ENCODE data around the gene TMEM119. TPM values are rescaled to one million over a fixed set of nuclear protein-coding genes. Genes with fewer than 3 reads are reported as not detected.

TMEM119 gene
- polyA plus RNA-seq, 1 of the 3 experiments (the other 2 are of a cell fraction), result 25.7 TPM

DNA sequence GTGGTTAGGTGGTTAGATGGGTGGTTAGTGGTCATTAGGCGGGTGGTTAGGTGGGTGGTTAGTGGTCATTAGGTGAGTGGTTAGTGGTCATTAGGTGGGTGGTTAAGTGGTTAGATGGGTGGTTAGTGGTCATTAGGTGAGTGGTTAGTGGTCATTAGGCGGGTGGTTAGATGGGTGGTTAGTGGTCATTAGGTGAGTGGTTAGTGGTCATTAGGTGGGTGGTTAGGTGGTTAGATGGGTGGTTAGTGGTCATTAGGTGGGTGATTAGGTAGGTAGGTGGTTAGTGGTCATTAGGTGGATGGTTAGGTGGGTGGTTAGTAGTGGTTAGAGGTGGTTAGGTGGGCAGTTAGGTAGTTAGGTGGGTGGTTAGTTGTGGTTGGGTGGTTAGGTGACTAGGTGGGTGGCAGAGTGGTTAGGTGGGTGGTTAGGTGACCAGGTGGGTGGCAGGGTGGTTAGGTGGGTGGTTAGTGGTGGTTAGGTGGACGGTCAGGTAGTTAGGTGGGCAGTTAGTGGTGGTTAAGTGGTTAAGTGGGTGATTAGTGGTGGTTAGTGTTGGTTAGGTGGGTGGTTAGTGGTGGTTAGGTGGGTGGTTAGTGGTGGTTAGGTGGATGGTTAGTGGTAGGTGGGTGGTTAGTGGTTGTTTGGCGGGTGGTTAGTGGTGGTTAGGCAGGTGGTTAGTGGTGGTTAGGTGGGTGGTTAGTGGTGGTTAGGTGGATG is 8.0 kb upstream of the TMEM119 start (continued):
- TF ChIP-seq RCOR1 (IDR thresholded peaks at IDR 0.05; ENCODE audit: low read length), result no peak
- no peak for TF ChIP-seq RFX5 (IDR thresholded peaks at IDR 0.05; ENCODE audit: low read length)
- TF ChIP-seq TCF12 (IDR thresholded peaks at IDR 0.05), result no peak
- no peak for TF ChIP-seq TEAD4 (IDR thresholded peaks at IDR 0.05; ENCODE audit: borderline replicate concordance, insufficient read depth)
- no peak for TF ChIP-seq FOXM1 (IDR thresholded peaks at IDR 0.05; ENCODE audit: low read depth)

DNA sequence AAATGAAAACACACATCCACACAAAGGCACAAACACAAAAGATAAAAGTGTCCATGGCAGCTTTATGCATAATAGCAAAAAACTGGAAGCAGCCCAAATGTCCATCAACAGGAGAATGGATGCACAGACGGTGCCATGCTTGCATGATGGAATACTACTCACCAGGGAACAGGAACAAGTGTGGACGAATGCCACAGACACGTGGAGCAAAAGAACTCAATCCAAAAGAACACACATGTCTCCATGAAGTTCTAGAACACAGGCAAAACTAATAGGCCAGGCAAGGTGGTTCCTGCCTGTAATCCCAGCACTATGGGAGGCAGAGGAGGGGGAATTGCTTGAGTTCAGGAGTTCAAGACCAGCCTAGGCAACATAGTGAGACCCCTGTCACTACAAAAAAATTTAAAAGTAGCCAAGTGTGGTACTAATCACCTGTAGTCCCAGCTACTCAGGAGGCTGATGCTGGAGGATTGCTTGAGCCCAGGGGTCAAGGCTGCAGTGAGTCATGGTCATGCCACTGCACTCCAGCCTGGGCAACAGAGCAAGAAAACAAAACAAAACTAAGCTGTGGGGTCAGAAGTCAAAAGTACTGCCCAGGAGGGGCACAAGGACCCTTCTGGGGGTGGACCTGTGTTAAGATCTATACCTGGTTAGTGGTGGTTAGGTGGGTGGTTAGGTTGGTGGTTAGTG is 7.3 kb upstream of the TMEM119 start:
- Histone ChIP-seq H3K4me1 (ENCODE audit: control insufficient read depth in 1 of 2, insufficient read depth in 2 of 2, low read depth in 1 of 2, low read length in 1 of 2) (peaks cover 7 to 19% of the 10 kb centered on the region in 2 experiments; a peak in 3 of 4 replicates), H3K27me3 (ENCODE audit: insufficient read depth) (no peaks in the 10 kb centered on the region), H3K9ac (no peak overlapping the region), H2AFZ (ENCODE audit: low read depth) (no peak overlapping the region), H3F3A (replicated peaks; ENCODE audit: insufficient read depth) (peaks cover 4% of the 10 kb centered on the region), H3K4me2 (no peak overlapping the region), H3K79me2 (ENCODE audit: insufficient read depth) (no peaks in the 10 kb centered on the region), H3K9me2 (no peaks in the 10 kb centered on the region), H3K36me3 (replicated peaks in 1 of 2; ENCODE audit: control insufficient read depth in 1 of 2, insufficient read depth in 2 of 2, low read length in 1 of 2) (no peaks in the 10 kb centered on the region), H3K9me3 (no peaks in the 10 kb centered on the region), H3K4me3 (ENCODE audit: low read depth in 2 of 2, low read length in 1 of 2) (no peak overlapping the region), H3K27ac (ENCODE audit: low read depth in 2 of 2, low read length in 1 of 2) (no peak overlapping the region), H4K20me1 (ENCODE audit: insufficient read depth) (no peaks in the 10 kb centered on the region)
- ChIA-PET CTCF (interaction anchor here (1.3 to 7.2 kb wide), 2 partner anchors 13 to 34 kb away, joined by 4 to 63 read pairs; no protein-coding TSS in a partner anchor), POLR2A (interaction anchor here (1.1 kb wide), 1 partner anchor 12 kb away, joined by 3 read pairs; no protein-coding TSS in a partner anchor)
- no peak for TF ChIP-seq NRF1 (IDR thresholded peaks at IDR 0.05; ENCODE audit: low read depth, low read length)
- TF ChIP-seq, protein P1, sequence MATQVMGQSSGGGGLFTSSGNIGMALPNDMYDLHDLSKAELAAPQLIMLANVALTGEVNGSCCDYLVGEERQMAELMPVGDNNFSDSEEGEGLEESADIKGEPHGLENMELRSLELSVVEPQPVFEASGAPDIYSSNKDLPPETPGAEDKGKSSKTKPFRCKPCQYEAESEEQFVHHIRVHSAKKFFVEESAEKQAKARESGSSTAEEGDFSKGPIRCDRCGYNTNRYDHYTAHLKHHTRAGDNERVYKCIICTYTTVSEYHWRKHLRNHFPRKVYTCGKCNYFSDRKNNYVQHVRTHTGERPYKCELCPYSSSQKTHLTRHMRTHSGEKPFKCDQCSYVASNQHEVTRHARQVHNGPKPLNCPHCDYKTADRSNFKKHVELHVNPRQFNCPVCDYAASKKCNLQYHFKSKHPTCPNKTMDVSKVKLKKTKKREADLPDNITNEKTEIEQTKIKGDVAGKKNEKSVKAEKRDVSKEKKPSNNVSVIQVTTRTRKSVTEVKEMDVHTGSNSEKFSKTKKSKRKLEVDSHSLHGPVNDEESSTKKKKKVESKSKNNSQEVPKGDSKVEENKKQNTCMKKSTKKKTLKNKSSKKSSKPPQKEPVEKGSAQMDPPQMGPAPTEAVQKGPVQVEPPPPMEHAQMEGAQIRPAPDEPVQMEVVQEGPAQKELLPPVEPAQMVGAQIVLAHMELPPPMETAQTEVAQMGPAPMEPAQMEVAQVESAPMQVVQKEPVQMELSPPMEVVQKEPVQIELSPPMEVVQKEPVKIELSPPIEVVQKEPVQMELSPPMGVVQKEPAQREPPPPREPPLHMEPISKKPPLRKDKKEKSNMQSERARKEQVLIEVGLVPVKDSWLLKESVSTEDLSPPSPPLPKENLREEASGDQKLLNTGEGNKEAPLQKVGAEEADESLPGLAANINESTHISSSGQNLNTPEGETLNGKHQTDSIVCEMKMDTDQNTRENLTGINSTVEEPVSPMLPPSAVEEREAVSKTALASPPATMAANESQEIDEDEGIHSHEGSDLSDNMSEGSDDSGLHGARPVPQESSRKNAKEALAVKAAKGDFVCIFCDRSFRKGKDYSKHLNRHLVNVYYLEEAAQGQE (IDR thresholded peaks at IDR 0.05; ENCODE audit: low read depth, low read length), result no peak
- TF ChIP-seq RXRA (IDR thresholded peaks at IDR 0.05; ENCODE audit: borderline replicate concordance, low read depth), result no peak
- TF ChIP-seq SMC3 (IDR thresholded peaks at IDR 0.05; ENCODE audit: low read depth, low read length), result no peak
- TF ChIP-seq, protein P2, sequence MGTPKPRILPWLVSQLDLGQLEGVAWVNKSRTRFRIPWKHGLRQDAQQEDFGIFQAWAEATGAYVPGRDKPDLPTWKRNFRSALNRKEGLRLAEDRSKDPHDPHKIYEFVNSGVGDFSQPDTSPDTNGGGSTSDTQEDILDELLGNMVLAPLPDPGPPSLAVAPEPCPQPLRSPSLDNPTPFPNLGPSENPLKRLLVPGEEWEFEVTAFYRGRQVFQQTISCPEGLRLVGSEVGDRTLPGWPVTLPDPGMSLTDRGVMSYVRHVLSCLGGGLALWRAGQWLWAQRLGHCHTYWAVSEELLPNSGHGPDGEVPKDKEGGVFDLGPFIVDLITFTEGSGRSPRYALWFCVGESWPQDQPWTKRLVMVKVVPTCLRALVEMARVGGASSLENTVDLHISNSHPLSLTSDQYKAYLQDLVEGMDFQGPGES (IDR thresholded peaks at IDR 0.05; ENCODE audit: low read depth, low read length), result no peak
- TF ChIP-seq YY1 (IDR thresholded peaks at IDR 0.05; ENCODE audit: low read depth), result no peak
- no peak for TF ChIP-seq ELF1 (IDR thresholded peaks at IDR 0.05)
- no peak for TF ChIP-seq EP300 (IDR thresholded peaks at IDR 0.05; ENCODE audit: borderline replicate concordance in 1 of 2, low read depth in 1 of 2, low read length in 1 of 2)
- TF ChIP-seq MXI1 (IDR thresholded peaks at IDR 0.05; ENCODE audit: low read depth, low read length), result no peak
- TF ChIP-seq, protein P3, sequence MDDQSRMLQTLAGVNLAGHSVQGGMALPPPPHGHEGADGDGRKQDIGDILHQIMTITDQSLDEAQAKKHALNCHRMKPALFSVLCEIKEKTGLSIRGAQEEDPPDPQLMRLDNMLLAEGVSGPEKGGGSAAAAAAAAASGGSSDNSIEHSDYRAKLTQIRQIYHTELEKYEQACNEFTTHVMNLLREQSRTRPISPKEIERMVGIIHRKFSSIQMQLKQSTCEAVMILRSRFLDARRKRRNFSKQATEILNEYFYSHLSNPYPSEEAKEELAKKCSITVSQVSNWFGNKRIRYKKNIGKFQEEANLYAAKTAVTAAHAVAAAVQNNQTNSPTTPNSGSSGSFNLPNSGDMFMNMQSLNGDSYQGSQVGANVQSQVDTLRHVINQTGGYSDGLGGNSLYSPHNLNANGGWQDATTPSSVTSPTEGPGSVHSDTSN (IDR thresholded peaks at IDR 0.05), result no peak
- TF ChIP-seq, protein P4, sequence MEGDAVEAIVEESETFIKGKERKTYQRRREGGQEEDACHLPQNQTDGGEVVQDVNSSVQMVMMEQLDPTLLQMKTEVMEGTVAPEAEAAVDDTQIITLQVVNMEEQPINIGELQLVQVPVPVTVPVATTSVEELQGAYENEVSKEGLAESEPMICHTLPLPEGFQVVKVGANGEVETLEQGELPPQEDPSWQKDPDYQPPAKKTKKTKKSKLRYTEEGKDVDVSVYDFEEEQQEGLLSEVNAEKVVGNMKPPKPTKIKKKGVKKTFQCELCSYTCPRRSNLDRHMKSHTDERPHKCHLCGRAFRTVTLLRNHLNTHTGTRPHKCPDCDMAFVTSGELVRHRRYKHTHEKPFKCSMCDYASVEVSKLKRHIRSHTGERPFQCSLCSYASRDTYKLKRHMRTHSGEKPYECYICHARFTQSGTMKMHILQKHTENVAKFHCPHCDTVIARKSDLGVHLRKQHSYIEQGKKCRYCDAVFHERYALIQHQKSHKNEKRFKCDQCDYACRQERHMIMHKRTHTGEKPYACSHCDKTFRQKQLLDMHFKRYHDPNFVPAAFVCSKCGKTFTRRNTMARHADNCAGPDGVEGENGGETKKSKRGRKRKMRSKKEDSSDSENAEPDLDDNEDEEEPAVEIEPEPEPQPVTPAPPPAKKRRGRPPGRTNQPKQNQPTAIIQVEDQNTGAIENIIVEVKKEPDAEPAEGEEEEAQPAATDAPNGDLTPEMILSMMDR (IDR thresholded peaks at IDR 0.05), result no peak
- TF ChIP-seq JUND (IDR thresholded peaks at IDR 0.05), result no peak
- no peak for TF ChIP-seq CHD2 (IDR thresholded peaks at IDR 0.05; ENCODE audit: low read length, partially characterized antibody)
- TF ChIP-seq FOSL2 (IDR thresholded peaks at IDR 0.05; ENCODE audit: borderline replicate concordance, low read depth), result no peak
- TF ChIP-seq, protein P5, sequence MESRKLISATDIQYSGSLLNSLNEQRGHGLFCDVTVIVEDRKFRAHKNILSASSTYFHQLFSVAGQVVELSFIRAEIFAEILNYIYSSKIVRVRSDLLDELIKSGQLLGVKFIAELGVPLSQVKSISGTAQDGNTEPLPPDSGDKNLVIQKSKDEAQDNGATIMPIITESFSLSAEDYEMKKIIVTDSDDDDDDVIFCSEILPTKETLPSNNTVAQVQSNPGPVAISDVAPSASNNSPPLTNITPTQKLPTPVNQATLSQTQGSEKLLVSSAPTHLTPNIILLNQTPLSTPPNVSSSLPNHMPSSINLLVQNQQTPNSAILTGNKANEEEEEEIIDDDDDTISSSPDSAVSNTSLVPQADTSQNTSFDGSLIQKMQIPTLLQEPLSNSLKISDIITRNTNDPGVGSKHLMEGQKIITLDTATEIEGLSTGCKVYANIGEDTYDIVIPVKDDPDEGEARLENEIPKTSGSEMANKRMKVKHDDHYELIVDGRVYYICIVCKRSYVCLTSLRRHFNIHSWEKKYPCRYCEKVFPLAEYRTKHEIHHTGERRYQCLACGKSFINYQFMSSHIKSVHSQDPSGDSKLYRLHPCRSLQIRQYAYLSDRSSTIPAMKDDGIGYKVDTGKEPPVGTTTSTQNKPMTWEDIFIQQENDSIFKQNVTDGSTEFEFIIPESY (IDR thresholded peaks at IDR 0.05; ENCODE audit: borderline replicate concordance, low read depth), result no peak
- 55% methylated on average over 3 of the region's 3 CpGs for WGBS (ENCODE audit: low lambda C conversion rate)
- DNase-seq, result no peak
